AG04450 (cell line): ENCODE data around the gene WDR90. TPM values are rescaled to one million over a fixed set of nuclear protein-coding genes. Genes with fewer than 3 reads are reported as not detected.

Experiments
- CTCF ChIA-PET: fragments of 300-600, 350-600 bp; formaldehyde crosslinking; extraction: SDS; loops from one replicate; lab custom pipeline; 2022; ENCODE audit warnings: antibody characterized with exemption, inconsistent platforms; lab: Charles Lee
- POLR2A ChIA-PET: fragments of 350-600 bp; formaldehyde crosslinking; extraction: SDS; loops from one replicate; lab custom pipeline; 2021; ENCODE audit warnings: antibody characterized with exemption, inconsistent platforms; lab: Yijun Ruan, JAX
- DNase-seq: peaks from one replicate; pipeline ENCODE4 v3.0.0-alpha.2; 2011; ENCODE audit warnings: low read depth, low spot score
- H3K27ac ChIP-seq: one replicate; pipeline ENCODE4 v1.5.1; 2012; ENCODE audit warnings: low read depth, low read length, control low read depth
- H3K27me3 ChIP-seq: one replicate; pipeline ENCODE4 v1.6.0; 2012; ENCODE audit warnings: low read length; ENCODE audit not compliant: control insufficient read depth, insufficient read depth
- H3K4me3 ChIP-seq: 2 replicates; pipeline ENCODE4 v1.5.1; 2011; ENCODE audit warnings: mild to moderate bottlenecking, low read depth, low read length, control low read depth
- H3K9me3 ChIP-seq: 2 replicates; pipeline ENCODE4 v1.5.1; 2012; ENCODE audit warnings: low read length; ENCODE audit not compliant: control insufficient read depth, insufficient read depth
- polyA plus RNA-seq: library from polyadenylated mRNA; depleted of rRNA; stranded (reverse); fragments of >200 nt; gene quantifications from 2 replicates; pipeline ENCODE4 v1.2.3, GENCODE V29; 2011
- TF ChIP-seq, protein P1 (sequence below): IDR thresholded peaks from 2 replicates; pipeline ENCODE4 v1.5.1; 2011; ENCODE audit warnings: low read depth, low read length, control low read depth, inconsistent platforms

The WDR90 gene
- polyA plus RNA-seq, 1 experiment, result 2.1 TPM

DNA sequence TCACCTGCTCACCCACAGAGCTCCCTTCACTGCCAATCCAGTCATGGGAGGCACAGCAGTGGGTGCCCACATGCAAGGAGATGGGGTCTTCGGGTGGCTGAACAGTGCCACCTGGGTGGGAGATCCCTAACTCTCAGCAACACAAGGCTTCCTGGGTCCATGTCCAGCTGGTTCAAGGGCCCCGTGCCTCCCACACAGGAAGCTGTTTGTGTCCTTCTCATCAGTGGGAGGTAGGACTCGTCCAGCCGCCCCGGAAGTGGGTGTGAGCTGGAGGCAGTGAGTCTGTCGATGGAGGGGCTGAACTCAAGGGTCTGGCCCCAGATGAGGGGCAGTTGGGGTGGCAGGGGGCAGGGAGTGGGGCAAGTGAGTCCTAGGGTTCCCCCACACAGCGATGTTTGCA lies 54.9 kb downstream of the WDR90 start:
- Histone ChIP-seq H3K27me3 (peaks cover 71% of the 10 kb centered on the region), H3K27ac (no peak overlapping the region), H3K9me3 (no peaks in the 10 kb centered on the region; the same call in 1 of the 2 replicates), H3K4me3 (no peak overlapping the region)
- ChIA-PET CTCF (interaction anchor here (1.1 kb wide), 1 partner anchor 8 kb away, joined by 6 read pairs; no protein-coding TSS in a partner anchor), POLR2A (no interaction called here)
- TF ChIP-seq, protein P1, sequence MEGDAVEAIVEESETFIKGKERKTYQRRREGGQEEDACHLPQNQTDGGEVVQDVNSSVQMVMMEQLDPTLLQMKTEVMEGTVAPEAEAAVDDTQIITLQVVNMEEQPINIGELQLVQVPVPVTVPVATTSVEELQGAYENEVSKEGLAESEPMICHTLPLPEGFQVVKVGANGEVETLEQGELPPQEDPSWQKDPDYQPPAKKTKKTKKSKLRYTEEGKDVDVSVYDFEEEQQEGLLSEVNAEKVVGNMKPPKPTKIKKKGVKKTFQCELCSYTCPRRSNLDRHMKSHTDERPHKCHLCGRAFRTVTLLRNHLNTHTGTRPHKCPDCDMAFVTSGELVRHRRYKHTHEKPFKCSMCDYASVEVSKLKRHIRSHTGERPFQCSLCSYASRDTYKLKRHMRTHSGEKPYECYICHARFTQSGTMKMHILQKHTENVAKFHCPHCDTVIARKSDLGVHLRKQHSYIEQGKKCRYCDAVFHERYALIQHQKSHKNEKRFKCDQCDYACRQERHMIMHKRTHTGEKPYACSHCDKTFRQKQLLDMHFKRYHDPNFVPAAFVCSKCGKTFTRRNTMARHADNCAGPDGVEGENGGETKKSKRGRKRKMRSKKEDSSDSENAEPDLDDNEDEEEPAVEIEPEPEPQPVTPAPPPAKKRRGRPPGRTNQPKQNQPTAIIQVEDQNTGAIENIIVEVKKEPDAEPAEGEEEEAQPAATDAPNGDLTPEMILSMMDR, result no peak
- DNase-seq, result no peak

DNA sequence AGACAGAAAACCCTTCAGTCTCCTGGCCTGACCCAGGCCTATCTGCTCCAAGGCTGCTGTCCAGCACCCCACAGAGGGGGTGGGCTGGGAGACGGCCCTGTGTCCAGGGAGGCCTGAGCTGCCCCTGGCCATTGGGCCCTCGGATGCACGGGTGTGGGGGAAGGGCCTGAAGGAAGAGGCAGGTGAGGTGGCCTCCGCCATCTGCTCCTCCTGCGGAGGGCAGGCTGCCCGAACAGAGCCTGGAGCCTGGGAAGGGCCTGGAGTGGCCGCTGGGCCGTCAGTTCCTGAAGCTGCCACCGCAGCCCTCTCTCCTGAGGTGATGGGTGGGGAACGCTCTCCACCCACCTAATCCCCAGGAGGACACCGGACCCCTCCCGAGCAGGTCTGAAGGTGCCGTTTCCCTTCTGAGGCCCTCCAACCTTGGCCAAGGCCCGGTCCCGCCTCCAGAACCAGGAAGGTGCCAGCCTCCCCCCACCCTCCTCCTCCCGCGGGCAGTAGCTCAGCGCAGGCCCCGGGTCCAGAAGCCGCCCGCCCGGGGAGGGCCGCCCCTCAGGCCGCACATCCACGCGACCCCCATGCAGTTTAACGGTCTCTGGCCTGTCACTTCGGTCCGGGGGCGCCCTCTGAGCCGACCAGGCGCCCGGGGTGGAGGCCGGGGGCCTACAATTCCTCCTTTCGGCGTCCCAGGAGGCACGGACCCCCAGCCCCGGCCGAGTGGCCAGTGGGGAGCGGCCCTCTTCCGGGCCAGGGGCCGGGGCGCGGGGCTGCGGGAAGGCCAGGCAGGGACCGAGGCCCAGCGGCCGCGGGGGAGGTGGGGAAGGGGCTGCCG lies 55.6 kb downstream of the WDR90 start:
- Histone ChIP-seq H3K27me3 (peaks cover 68% of the 10 kb centered on the region), H3K27ac (no peak overlapping the region), H3K9me3 (no peaks in the 10 kb centered on the region; the same call in 1 of the 2 replicates), H3K4me3 (no peak overlapping the region)
- TF ChIP-seq, protein P1, result no peak
- POLR2A ChIA-PET, result no interaction called here
- CTCF ChIA-PET, result no interaction called here
- DNase-seq, result no peak

DNA sequence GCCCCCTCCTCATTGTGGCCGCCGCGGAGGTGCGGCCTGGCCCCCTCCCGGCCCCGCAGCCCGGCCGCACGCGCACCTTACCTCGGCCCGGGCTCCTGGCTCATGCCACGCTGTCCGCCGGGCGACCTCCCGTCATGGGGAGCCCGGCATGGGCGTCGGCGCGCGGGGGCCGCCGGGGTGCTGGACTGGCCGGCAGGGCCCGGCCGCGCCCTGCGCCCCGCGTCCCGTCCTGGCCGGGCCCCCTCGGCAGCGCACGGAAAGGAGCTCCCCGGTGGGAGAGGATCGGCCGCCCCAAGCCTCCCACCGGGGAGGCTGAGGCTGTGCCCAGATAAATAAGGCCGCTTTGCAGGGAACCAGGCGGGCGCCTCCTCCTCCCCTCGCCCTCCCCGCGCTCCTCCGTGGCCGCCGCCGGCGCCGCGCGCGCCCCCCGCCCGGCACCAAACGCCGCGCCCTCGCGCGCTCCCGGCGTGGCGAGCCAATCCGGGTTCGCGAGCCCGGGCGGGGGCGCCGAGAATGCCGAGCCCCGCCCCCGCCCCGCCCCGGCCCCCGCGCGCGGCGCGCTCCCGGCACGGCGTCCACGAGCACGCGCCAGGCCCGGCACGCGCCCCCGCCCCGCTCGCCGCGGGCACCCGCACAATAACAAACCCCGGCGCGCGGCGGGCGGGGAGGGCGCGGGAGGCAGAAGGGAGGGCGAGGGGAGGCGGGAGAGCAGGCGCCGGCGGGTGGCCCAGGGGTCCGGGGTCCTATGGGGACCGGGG lies 56.4 kb downstream of the WDR90 start, which contains the start of gene FBXL16:
FBXL16 (minus strand) TSS at position 371 of the 758 bp plus-strand sequence. CDS start 8,396 bp downstream, outside the sequence.
- Histone ChIP-seq H3K27me3 (peaks cover 66% of the 10 kb centered on the region), H3K27ac (no peak within 1 kb of the TSS), H3K4me3 (no peak within 1 kb of the TSS), H3K9me3 (no peaks in the 10 kb centered on the region; the same call in 1 of the 2 replicates)
- no peak for DNase-seq
- CTCF ChIA-PET, result no interaction called here
- POLR2A ChIA-PET, result no interaction called here
- TF ChIP-seq, protein P1, result no peak

DNA sequence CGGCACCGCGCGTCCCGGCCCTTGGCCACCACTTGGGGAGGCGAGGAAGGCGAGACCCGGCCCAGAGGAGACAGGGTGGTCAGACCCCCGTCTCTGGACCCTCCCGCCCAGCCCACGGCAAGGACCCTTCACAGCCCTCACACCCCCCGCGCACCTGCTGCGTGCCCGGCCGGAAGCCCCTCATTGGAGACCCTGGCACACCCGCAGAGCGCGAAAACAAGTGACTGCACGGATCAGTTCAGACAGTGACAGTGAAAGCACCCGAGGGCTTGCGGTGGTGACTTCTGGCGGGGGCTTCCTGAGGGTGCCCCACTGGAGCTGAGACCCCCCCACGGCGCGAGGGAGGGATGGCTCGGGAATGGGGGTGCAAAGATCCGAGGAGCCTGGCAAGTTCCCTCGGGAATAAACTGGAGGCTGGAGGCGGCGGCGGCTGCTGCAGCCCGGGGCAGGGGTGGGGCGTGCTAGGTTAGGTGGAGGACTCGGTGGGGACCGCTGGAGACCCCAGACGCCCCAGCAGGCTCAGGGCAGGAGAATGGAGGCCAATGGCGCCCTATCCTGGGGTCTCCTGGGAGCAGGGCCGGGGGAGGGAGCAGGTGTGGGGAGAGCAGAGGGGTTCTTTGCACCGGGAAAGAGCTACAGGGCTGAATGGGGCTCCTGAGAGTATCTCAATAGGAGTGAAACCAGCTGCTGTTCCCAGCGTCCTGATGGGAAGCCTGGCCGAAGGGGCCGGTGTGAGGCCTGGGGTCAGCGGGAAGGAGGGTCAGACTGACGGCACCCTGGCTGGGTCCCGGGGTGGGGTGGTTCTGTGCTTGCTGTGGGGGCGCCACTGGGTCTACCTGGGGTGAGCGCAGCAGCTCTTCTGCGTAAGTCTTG lies 57.3 kb downstream of the WDR90 start:
- H3K4me3 ChIP-seq, result no peak overlapping the region
- DNase-seq, result no peak
- H3K27ac ChIP-seq, result no peak overlapping the region
- TF ChIP-seq, protein P1, result no peak
- ChIA-PET CTCF (interaction anchor here (1.6 kb wide), 1 partner anchor 10 kb away, joined by 3 read pairs; no protein-coding TSS in a partner anchor), POLR2A (interaction anchor here (1.1 kb wide), 1 partner anchor 16 kb away, joined by 3 read pairs; the partner anchor contains the start of gene WDR24)
- H3K27me3 ChIP-seq, result peaks cover 59% of the 10 kb centered on the region
- H3K9me3 ChIP-seq, result no peaks in the 10 kb centered on the region; the same call in 1 of the 2 replicates
